Measurements from ENCODE around the gene MAMDC2. TPM values are rescaled to one million over a fixed set of nuclear protein-coding genes. Genes with fewer than 3 reads are reported as not detected.

Gene MAMDC2
- total RNA-seq, result 0.93 and 1.8 TPM in 2 replicates

GRCh38 chr9:70043689-70044489 is at the start of gene MAMDC2:
Gene MAMDC2 (plus strand): TSS chr9:70043848. CDS start chr9:70044198, 350 bp downstream.

GRCh38 chr9:70258692-70259511 is 215.3 kb downstream of the MAMDC2 start, which contains the start of gene SMC5:
Gene SMC5 (plus strand): TSS chr9:70258978. CDS start chr9:70259079, 101 bp downstream.

Other genes starting within 250 kb of the MAMDC2 start
- not detected in 2 replicates for gene CFAP95, start 223.0 kb upstream of the MAMDC2 start, total RNA-seq
- gene SMC5, start 215.1 kb downstream of the MAMDC2 start, total RNA-seq, result 13.5 and 19.4 TPM in 2 replicates